Natural killer cell treated with Interleukin-12 subunit alpha and Interleukin-12 subunit beta and Interleukin-15 and Interleukin-18, amount 100 ng/mL, for 72 hours (primary cell): ENCODE measurements around the gene POLD4. TPM values are rescaled to one million over a fixed set of nuclear protein-coding genes. Genes with fewer than 3 reads are reported as not detected.

Experiments
- ATAC-seq, 2 donors: fragments of 150-1000 bp; cut with Tn5 transposase in 1 of 2; sonication (Bioruptor Pico), chemical (Tn5 transposase) in 1 of 2; 2 replicates each; pipeline ENCODE4 v1.10.0; 2021
- DNase-seq: peaks from one replicate; pipeline ENCODE4 v3.0.0; 2022; ENCODE audit warnings: low spot score
- H3K27ac Mint-ChIP-seq, 2 donors: 1 replicate in 1 of 2; 2 replicates in 1 of 2; pipeline ENCODE4 v1.8.0; 2022; ENCODE audit warnings: mixed read lengths in 2 of 2, mild to moderate bottlenecking in 1 of 2, moderate library complexity in 1 of 2
- H3K27me3 Mint-ChIP-seq, 2 donors: 1 replicate in 1 of 2; 2 replicates in 1 of 2; pipeline ENCODE4 v1.8.0; 2022; ENCODE audit warnings: mixed read lengths in 2 of 2
- H3K36me3 Mint-ChIP-seq: one replicate; pipeline ENCODE4 v1.8.0; 2022; ENCODE audit warnings: mixed read lengths
- H3K4me1 Mint-ChIP-seq, 2 donors: 1 replicate in 1 of 2; 2 replicates in 1 of 2; pipeline ENCODE4 v1.8.0; 2022; ENCODE audit warnings: low read depth in 2 of 2, mixed read lengths in 2 of 2, mild to moderate bottlenecking in 1 of 2
- H3K4me3 Mint-ChIP-seq: one replicate; pipeline ENCODE4 v1.8.0; 2022; ENCODE audit warnings: mixed read lengths
- H3K9me3 Mint-ChIP-seq: 2 replicates; pipeline ENCODE4 v1.8.0; 2022; ENCODE audit warnings: mixed read lengths
- total RNA-seq, 2 donors: library from RNA; stranded (reverse); gene quantifications; one replicate each; pipeline ENCODE4 v1.2.3, GENCODE V29; 2022

Gene POLD4
- total RNA-seq, 2 donors from 2014 or later = 25.7 to 46.4 TPM

DNA sequence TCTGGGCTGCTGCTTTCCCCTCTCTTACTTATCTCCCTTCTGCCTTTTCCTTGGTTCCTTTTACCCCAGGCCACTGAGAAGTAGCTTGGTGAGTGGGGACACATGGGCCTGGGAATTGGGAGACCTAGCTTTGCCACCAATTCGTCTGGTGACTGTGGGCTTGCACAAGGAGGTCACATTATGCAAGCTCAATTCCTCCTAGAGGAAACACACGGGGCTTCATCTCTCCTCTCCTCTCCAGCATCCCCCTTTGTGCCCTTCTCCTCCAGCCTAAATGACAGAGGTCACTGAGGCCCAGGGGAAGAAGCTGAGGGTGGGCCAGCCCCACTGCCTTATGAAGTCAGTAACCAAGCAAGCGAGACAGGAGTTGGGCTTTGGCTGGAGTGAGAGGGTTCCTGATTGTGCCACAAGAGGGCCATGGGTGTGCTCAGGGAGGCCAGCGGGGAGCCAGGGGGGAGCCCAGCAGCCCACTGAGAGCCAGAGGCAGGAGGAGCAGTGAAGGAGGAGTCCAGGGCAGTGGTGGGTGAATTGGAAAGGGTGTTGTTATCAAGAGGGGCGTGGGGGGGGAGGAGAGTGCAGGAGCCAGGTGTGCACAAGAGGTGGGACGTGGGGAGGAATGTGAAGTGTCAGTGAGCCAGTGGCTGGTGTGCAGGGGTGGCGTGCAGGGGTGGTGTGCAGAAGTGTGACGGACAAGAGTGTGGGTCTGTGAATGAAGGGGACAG is 18.0 kb upstream of the POLD4 start:
- H3K36me3 Mint-ChIP-seq = no peaks in the 10 kb centered on the region
- DNase-seq (no peak), ATAC-seq (no peak)
- no peaks in the 10 kb centered on the region for H3K9me3 Mint-ChIP-seq
- peak overlapping the region; percentile 86 for H3K4me3 Mint-ChIP-seq
- peak overlapping the region in 1 of 2 donors; percentile 12 for H3K27ac Mint-ChIP-seq
- H3K27me3 Mint-ChIP-seq = peaks cover 15 to 18% of the 10 kb centered on the region in 2 donors
- H3K4me1 Mint-ChIP-seq = peaks cover 46 to 54% of the 10 kb centered on the region in 2 donors

DNA sequence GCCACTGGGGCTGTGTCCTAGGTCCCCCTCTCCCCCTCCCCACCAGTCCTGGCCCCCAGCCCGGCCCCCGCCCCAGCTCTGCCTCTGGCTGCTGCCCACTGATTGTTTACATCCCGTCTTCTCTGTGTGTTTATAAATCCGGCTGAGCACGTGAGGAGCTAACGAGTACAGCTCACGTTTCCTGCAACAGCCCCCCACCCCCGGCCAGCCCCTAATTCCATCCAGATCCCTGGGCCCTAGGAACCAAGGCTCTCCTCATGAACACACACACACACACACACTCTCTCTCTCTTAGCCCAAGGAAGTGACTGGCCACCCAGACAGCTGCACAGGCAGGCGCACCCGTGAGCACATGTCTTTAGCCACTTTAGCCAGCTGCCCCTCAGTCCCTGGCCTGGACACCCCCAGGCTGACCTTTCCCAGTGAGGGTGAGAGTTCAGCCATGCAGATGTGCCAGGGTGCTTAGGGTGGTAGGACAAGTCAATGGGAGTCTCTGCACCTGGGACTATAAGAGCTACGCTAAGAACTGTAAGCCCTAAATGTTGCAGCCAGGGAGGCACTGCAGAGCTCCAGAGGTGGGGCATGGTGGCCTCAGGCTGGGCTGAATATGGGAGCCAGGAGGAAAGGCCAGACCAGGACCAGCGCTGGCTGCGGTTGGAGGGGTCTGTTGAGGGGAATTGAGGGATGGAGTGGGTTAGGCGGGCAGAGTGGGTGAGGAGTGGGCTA is 17.2 kb upstream of the POLD4 start:
- ATAC-seq (no peak), DNase-seq (no peak)
- Mint-ChIP-seq H3K4me3 (peak overlapping the region; percentile 51), H3K36me3 (no peaks in the 10 kb centered on the region), H3K4me1 (peaks cover 54 to 62% of the 10 kb centered on the region in 2 donors), H3K27me3 (peaks cover 23 to 26% of the 10 kb centered on the region in 2 donors), H3K9me3 (no peaks in the 10 kb centered on the region), H3K27ac (no peak overlapping the region)

DNA sequence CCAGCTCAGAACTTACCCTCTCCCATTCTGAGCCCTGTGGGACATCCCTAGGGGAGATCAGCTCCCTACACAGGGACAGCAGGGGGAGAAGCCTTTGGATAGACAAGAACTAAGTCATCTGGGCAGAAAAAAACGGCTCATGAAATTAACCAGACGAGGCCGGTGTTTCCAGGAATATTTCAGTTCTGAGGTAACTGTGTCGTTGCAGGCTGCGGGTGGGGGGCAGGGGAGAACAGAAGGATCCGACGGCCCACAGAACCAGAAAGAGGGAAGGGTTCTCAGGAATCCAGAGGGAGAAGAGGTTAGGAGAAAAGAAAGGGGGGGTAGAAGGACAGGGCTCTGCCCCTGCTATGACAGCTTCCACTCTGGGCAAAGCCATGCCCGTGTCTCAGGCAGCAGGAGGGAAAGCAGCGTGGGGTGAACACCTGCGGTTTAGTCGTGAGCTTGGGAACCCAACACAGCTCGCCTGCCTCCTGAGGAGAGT is 16.5 kb upstream of the POLD4 start:
- no peaks in the 10 kb centered on the region for H3K9me3 Mint-ChIP-seq
- H3K27ac Mint-ChIP-seq = no peak overlapping the region
- H3K4me3 Mint-ChIP-seq = no peak overlapping the region
- peaks cover 55 to 67% of the 10 kb centered on the region in 2 donors for H3K4me1 Mint-ChIP-seq
- H3K36me3 Mint-ChIP-seq = no peaks in the 10 kb centered on the region
- peaks cover 23 to 27% of the 10 kb centered on the region in 2 donors for H3K27me3 Mint-ChIP-seq
- no peak for ATAC-seq
- no peak for DNase-seq

DNA sequence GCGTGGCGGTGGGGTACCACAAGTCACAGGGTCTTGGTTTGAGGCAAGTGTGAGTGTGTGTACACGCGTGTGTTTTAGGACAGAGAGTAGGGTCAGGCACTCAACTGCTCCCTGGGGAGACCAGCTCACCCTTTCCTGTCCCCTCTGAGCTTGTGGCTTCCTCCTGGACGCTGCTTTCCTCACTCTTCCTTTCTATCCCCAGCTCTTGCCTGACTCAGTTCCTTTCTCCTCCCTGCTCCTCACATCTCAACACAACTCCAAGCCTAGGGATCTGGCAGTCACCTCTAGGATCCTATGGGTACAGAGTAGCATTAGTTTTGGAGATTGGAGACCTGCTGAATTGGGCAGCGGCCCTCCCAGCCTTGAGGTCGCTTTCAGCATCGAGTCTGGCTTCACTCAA is 15.9 kb upstream of the POLD4 start:
- Mint-ChIP-seq H3K27ac (no peak overlapping the region), H3K9me3 (no peaks in the 10 kb centered on the region), H3K4me1 (peaks cover 59 to 68% of the 10 kb centered on the region in 2 donors), H3K4me3 (peak overlapping the region; percentile 57), H3K36me3 (no peaks in the 10 kb centered on the region), H3K27me3 (peaks cover 26 to 27% of the 10 kb centered on the region in 2 donors)
- DNase-seq = no peak
- ATAC-seq = no peak

DNA sequence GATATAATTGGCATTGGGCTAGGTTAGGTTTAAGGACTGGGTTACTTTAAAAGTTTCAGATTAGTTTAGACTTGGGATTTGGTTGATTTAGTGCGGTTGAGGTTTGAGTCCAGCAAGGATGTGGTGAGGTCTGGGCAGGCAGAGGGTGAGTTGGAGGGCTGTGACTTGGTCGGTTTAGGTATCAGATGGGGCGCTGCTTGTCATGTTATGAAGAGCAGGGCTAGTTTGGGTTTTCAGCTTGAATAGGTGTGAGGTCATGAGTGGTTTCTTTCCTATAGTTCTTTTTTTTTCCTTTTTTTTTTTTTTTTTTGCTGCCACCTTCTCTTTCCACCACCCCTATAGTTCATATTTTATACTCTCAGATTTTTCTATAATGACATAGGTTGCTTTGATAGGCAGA is 15.3 kb upstream of the POLD4 start:
- Mint-ChIP-seq H3K36me3 (no peaks in the 10 kb centered on the region), H3K27ac (peak overlapping the region in 1 of 2 donors; percentile 55), H3K4me1 (peaks cover 58 to 63% of the 10 kb centered on the region in 2 donors), H3K27me3 (peaks cover 26 to 27% of the 10 kb centered on the region in 2 donors), H3K9me3 (no peaks in the 10 kb centered on the region), H3K4me3 (peak overlapping the region; percentile 57)
- ATAC-seq (peak; percentile 79 to 87), DNase-seq (peak; percentile 80)

DNA sequence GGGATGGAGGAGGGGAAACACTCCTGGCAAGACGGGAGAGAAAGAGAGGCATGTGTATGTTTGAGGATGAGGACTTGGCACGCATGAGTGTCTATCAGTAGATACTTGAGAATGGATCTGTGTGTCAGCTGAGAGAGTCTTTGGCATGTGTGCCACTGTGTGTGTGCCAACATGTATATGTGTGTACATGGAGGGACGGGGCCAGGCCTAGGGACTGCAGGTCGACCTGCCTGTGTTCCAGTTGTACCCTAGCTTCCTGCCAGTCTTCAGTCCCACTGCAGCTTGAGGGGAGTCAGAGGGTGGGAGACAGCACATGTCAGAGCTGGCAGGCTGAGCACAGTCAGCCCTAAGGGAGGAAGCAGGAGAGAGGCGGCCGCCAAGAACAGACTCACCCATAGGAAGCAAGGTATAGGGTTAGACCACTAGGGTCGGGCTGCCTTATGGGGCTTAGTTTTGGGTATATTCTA is 14.4 kb upstream of the POLD4 start:
- Mint-ChIP-seq H3K27ac (peak overlapping the region in 1 of 2 donors; percentile 55), H3K9me3 (no peaks in the 10 kb centered on the region), H3K27me3 (peaks cover 27 to 28% of the 10 kb centered on the region in 2 donors), H3K36me3 (no peaks in the 10 kb centered on the region), H3K4me1 (peaks cover 58 to 60% of the 10 kb centered on the region in 2 donors), H3K4me3 (peak overlapping the region; percentile 57)
- no peak for ATAC-seq
- DNase-seq = no peak

DNA sequence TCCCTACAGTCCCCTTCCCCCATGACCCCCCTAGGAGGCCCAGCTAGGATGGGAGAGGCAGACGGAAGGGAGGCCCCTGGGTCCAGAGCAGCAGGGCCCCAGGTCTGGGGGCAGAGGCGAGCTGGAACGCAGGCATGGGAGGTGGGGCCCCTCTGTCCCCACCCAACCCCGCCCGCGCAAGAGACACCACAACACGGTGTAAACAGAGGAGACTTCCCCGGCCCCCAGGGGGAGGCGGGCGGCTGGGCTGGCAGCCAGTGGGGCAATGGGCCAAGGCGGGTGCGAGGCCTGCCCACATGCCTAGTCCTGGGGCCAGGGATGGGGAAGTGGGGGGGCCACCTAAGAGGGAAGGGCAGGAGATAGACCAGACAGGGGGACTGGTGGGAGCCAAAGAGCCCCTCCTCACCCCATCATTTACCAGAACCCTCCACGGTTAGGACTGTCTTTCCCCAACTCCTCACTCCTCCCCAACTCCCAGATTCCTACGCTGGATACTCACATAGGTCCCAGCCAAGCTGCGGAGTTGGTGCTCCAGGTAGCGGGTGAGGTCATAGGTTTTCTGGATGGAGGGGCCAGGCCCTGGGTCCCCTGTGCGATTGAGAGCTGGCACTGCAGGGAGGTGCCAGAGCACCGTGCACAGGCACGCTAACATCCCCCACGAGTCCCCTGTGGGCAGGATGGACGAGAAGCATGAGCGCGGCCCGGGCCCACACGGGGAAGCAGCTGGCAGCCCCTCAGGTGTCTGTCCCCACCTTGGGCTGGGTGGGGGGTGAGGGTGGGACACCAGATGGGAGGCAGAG is 13.8 kb upstream of the POLD4 start:
- no peak for ATAC-seq
- no peak for DNase-seq
- no peaks in the 10 kb centered on the region for H3K36me3 Mint-ChIP-seq
- H3K9me3 Mint-ChIP-seq = no peaks in the 10 kb centered on the region
- peaks cover 58 to 60% of the 10 kb centered on the region in 2 donors for H3K4me1 Mint-ChIP-seq
- H3K27ac Mint-ChIP-seq = peak overlapping the region in 1 of 2 donors; percentile 55
- H3K27me3 Mint-ChIP-seq = peaks cover 27 to 30% of the 10 kb centered on the region in 2 donors
- no peak overlapping the region for H3K4me3 Mint-ChIP-seq

DNA sequence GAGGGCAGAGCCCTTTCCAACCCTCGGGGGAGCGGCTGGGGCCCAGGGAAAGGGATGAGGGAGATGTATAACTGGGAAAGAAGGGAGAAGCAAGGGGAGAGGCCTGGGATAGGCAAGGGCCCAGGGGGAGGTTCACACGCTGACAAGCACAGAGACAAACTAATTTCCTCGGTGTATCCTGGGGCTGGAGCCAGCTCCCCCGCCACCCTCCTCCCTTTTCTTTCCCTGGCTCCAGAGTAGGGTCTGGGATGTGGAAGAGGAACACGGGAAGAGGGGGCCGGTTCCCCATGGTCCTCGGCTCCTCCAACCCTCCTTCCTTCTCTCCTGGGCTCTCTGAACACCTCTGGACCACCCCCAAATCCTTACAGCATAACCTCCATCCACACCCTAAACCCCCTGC is 13.2 kb upstream of the POLD4 start:
- ATAC-seq (no peak), DNase-seq (no peak)
- H3K4me3 Mint-ChIP-seq = peak overlapping the region; percentile 1
- no peak overlapping the region for H3K27ac Mint-ChIP-seq
- no peaks in the 10 kb centered on the region for H3K36me3 Mint-ChIP-seq
- H3K4me1 Mint-ChIP-seq = peaks cover 54 to 56% of the 10 kb centered on the region in 2 donors
- H3K9me3 Mint-ChIP-seq = no peaks in the 10 kb centered on the region
- H3K27me3 Mint-ChIP-seq = peaks cover 23 to 31% of the 10 kb centered on the region in 2 donors

DNA sequence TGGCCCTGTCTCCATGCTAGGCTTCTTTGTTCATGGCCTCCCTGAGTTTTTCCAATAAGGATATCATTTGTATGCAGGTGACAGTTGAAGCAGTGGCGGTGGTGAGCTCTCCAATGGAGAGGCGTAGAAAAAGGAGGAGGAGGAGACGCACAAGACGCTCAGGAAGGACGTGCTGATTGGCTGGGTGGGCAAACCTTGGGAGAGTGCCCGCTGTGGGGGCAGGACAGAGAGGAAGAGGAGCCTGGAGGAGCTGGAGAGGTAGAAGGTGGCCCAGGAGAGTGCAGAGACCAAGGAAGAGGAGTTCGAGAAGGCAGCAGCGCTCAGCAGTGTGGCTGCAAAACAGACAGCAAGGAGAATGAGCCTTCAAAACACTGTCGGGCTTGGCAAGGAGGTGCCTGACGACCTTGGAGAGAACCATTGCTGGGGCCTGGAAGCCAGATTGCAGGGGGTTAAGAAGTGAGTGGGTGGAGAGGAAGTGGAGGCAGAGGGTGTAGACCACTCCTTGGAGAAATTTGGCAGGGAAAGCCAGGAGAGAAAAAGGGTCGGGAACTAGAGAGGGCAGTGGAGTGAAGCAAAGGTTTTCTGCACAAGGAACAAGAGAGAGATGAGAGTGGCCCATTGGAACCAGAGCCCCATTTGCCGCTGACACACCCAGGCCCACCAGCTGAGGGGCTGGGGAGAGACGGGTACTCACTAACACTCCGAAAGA is 12.5 kb upstream of the POLD4 start:
- Mint-ChIP-seq H3K36me3 (no peaks in the 10 kb centered on the region), H3K9me3 (no peaks in the 10 kb centered on the region), H3K27ac (no peak overlapping the region), H3K4me3 (peak overlapping the region; percentile 1), H3K4me1 (peaks cover 48 to 49% of the 10 kb centered on the region in 2 donors), H3K27me3 (peaks cover 22 to 29% of the 10 kb centered on the region in 2 donors)
- DNase-seq = no peak
- ATAC-seq = no peak

DNA sequence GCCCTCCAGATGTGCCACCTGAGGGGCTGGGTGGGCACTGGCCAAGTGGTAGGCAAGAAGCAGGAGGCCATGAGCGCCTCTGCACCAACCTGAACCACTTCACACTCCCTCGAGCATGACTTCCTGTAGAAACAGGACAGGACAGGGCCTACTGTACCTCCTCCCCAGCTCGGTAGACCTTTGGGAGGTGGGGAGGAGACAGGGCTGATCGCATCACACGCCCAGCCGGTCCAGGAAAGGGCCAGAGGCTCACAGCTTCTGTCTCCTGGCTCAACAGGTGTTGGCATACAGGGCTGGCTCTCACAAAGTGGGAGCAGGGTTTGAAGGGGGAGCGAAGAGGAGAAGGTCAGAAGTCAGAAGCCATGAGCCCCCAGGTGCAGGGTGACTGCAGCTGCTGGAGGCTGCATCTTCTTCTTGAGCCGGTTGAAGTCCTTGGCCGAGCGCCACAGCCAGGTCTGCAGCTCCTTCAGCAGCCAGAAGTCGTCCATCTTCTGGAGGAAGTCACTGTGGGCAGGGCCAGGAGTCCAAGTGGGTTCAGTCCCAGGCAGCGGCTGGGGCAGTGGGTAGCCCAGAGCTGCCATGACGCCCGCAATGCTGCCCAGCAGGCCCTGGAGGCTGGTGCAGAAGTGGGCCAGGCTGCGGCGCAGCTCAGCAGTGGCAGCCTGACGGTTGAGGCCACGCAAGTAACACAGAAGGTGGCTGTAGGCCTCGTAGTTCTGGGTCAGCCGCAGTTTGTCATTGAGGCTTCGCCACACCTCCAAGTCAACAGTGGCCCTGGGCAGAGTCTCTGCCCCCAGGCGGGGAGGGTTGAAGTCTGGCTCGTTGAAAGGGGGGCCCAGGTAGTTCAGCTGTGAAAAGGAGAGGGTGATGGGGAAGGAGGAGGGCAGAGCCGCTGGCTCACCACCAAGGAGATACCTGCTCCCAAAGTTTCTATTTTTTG is 11.7 kb upstream of the POLD4 start:
- DNase-seq (no peak), ATAC-seq (no peak)
- H3K36me3 Mint-ChIP-seq = no peaks in the 10 kb centered on the region
- peak overlapping the region; percentile 13 to 40 for H3K27ac Mint-ChIP-seq
- H3K4me1 Mint-ChIP-seq = peaks cover 42% of the 10 kb centered on the region in 2 donors
- no peaks in the 10 kb centered on the region for H3K9me3 Mint-ChIP-seq
- H3K27me3 Mint-ChIP-seq = peaks cover 17 to 25% of the 10 kb centered on the region in 2 donors
- no peak overlapping the region for H3K4me3 Mint-ChIP-seq

DNA sequence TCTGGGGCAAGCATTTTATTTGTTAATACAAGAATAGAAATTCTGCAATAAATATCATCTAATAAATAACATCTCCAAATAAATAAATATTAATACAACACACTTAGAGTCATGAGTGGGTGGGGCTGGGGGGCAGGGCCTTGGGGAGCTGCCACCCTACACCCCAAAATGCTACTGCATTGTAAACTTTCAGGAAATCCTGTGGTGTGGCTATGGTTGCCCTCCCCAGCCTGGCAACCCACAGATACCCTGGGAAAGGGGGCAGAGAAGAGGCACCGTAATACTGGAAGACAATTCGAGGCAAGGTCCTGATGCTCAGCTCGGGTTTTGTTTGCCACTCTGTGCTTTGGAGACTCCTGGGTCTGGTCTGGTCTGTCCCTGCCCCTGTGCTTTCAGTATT is 10.8 kb upstream of the POLD4 start:
- DNase-seq = no peak
- no peak for ATAC-seq
- H3K36me3 Mint-ChIP-seq = no peaks in the 10 kb centered on the region
- H3K9me3 Mint-ChIP-seq = no peaks in the 10 kb centered on the region
- peaks cover 17 to 25% of the 10 kb centered on the region in 2 donors for H3K27me3 Mint-ChIP-seq
- H3K4me3 Mint-ChIP-seq = no peak overlapping the region
- H3K27ac Mint-ChIP-seq = no peak overlapping the region
- H3K4me1 Mint-ChIP-seq = peaks cover 37% of the 10 kb centered on the region in 2 donors
